UCSD-AML1 (cell line): Measurements from ENCODE around the gene ADAMTS17.
"Not testable (repeated sequence)": the region's sequence is repeated elsewhere in the genome, so short reads cannot be mapped to it uniquely, and the experiment has no call there.

Source experiments
- DNase-seq: peaks from one replicate; lab custom pipeline; 2025; ENCODE audit not compliant: unreplicated experiment; lab: John Stamatoyannopoulos, UW

ADAMTS17 gene

DNA sequence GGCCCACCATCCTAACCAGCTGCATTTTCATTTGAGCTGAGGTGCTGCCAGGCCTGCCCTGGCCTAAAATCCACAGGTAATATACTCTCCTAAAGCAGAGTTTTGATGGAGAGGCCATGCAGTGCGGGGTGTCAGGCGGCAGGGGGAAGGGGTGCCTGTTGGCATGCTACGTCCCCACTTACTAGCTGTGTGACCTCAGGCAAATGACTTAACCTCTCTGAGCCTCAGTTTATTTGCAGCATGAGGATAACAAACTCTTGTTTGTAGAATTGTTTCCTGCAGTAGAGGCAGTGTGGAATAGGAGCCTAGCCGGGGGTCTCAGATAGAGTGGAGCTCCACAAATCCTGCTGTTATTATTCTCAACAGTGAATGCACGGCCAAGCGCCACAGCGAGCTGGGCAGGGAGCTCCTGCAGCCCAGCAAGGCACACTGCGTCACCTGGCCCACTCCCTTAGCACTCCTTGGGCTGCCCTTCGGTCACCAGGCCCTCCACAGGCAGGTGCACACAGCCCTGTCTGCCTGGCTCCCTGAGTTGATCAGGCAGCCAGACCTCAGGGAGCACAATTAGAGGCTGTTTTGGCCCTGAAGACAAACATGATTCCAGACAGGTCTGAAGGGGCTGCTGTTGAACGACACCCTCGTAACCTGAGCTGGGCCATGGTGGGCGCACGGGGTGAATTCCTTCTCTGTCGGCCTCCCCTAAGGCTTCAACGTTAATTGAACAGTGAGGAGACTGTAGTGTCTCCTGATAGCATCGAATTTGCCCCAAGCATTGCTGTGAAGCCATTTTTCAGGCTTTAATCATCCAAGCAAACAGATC is 359.7 kb downstream of the ADAMTS17 start:
- DNase-seq = no peak

- DNase-seq = no peak
Observed at GRCh38 chr15:99981191-99981647, 360.6 kb downstream of the ADAMTS17 start.

DNA sequence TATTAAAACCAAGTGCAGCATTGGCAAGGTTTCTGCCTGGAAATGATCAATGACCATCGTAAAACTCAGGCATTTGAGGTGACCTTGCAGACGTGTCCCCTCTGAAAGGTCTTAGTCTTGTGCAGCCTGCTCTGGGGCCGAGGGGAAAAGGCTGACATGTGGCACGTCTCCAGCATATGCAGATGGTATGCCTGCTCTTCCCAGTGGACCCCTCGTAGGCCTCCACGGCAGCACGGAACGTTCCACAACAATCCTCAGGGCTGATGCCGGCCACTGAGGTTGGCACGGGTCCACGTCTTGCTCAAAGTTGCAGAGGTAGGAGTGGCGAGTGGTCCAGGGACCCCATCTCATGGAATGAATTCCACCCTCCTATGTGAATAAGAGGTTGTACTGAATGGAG is 361.0 kb downstream of the ADAMTS17 start:
- no peak for DNase-seq

- not testable (repeated sequence) for DNase-seq
Observed at GRCh38 chr15:99979886-99980285, 361.9 kb downstream of the ADAMTS17 start.

DNA sequence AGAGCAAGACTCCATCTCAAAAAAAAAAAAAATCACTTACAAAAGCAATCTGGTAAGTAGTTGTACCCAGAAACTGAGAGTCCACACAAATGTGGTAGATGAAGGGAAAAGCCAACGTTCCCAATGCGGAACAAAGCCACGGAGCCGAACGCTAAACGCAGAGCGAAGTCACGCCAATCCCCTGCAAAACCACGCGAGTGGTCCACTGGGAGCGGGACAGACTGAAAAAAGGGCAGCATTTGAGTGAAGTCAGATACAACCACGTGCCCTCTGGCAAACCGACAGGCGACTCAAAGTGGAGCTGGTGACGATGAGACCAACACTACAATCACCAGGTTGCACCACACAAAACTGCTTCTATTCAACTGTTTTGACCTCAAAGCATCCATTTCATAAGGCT is 362.4 kb downstream of the ADAMTS17 start:
- no peak for DNase-seq

- no peak for DNase-seq
Observed at GRCh38 chr15:99978426-99978825, 363.3 kb downstream of the ADAMTS17 start.

DNA sequence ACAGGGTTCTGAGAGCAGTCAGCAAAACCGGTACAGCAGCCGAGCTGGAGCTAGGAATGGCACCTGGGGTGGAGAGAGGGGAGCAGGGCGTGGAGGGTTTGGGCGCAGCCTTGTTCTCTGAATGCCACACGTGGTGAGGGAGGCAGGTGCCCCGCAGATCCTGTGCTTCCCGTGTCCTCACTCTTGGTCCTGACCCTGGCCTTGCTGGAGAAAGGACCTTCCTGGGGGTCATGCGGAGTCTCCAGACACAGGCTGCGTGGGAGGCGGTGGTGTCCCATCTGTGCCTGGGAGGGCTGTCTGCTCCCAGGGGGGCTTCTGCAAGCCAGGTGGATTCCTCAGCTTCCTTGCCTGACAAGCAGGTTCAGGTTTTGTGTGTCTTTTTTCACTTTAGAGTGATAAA is 363.8 kb downstream of the ADAMTS17 start:
- DNase-seq = no peak

GRCh38 chr15:99976811-99977271 is 364.9 kb downstream of the ADAMTS17 start:
- DNase-seq = no peak

GRCh38 chr15:99976000-99976399 is 365.8 kb downstream of the ADAMTS17 start:
- no peak for DNase-seq

- DNase-seq = no peak
Observed at GRCh38 chr15:99974246-99974645, 367.5 kb downstream of the ADAMTS17 start.

DNA sequence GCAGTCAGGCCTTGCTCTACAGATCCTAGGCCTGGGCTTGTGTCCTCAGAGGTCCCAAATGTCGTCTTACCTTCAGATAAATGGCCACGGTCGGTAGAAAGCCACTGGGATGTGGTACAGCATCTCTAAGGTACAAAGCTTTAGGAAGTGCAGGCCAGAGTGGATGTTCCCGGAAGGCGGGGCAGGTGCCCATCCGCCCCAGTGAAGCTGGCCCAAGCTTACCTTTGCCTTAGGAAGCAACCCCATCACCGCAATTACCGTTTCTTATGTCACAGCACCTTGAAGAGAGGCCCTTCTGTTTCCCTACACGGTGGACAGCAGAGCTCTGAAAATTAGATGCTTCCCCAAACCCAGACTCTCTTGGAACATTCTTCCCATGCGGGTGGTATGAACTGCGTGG is 368.4 kb downstream of the ADAMTS17 start:
- DNase-seq = no peak

- DNase-seq = no peak
Observed at GRCh38 chr15:99970891-99971430, 370.8 kb downstream of the ADAMTS17 start.

DNA sequence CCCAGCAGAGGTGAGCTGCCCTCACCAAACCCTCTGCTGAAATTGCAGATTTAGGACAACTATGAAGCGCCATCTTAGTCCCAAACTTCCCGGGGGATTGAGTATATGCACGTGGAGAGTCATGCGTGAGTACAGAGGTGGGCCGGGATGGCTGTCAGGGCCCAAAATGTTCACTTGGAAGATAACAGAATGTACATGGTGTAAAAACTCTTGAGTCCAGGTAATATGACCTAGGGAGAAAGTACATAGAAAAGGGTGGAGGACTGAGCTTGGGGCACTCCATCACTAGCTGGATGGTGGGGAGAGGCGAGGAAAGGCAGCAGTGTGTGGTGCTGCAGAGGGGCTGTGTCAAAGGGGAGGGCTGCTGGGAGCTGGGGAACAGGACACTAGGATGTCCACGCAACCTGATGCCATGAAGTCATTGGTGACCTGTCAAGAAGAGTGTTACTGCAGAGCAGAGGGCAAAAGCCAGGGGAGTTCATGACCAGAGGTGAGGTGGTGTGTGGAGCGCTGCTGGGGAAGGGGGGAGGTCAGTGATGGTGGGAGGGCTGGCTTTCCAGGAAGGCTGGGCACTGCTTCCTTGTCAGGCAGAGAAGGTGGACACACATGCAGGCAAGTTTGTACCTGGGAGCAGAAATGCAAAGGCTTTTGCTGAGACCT is 372.4 kb downstream of the ADAMTS17 start:
- DNase-seq = no peak

- no peak for DNase-seq
Observed at GRCh38 chr15:99967841-99968371, 373.9 kb downstream of the ADAMTS17 start.

DNA sequence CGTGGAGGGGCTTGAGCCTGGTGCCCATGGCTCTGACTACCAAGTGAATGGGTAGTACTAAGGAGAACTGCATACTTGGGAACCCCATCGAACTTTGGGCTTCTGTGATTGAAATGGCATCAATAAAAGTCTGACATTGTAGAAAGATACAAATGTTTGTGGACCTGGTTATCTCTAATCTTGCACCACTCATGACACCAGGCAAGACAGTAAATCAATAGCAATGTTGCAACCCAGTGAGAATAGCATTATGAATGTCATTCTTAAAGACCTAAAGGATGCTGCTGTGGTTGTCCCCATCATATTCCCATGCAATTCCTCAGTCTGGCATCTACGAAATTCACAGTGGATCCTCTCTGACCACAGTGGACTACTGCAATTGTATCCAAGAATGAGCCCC is 375.0 kb downstream of the ADAMTS17 start:
- DNase-seq = no peak

DNA sequence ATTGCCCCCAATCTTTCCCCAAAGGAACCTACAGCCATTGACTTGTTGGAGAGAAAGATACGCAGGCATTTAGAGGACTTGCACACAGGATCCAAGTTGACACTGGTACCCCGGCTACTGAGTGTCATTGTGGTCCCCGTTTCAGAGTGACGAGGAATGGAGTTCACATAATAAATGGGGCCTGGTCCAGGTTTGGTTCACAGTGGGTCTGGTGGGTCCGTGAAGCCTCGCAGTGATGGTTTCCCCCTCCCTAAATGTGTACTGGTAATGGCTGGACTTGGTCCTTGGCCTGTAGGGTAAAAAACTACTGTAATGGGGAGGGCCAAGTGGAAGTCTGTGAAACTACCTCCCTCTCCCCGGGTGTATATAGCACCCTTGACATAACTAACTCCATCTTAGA is 376.4 kb downstream of the ADAMTS17 start:
- no peak for DNase-seq

- DNase-seq = no peak
Observed at GRCh38 chr15:99963976-99964375, 377.8 kb downstream of the ADAMTS17 start.

DNA sequence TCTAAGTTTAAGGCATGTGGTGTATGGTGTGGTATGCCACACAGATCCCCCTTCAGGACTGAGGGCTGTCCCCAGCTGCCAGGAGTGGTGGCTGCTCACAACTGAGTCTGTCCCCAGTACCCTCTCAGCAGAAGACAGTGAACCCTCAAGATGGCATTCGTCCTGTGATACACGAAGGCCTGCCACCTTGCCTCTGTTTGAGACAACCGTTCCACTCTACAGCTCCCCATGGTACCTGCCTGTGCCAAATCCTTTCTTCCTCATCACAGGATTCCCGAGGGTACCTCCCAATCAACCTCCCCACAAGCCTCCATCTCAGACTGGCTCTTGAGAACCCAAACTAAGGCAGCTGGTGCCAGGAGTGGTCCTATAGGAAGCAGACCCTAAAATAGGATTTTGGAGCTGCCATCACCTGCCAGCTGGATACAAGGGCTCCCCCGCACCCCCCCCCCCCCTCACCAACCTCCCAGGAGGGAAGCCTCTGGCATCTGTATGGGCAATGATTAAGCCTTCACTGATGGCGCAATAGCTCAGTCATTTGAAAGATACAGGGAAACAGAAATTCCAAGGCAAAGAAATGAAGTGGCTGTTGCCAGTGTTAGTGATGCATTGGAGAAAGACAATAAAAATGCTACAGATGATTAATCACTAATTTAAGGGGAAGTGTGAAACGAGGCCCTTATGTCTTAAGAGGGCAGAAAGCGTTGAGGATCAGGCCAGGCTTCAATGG is 378.5 kb downstream of the ADAMTS17 start:
- no peak for DNase-seq

DNA sequence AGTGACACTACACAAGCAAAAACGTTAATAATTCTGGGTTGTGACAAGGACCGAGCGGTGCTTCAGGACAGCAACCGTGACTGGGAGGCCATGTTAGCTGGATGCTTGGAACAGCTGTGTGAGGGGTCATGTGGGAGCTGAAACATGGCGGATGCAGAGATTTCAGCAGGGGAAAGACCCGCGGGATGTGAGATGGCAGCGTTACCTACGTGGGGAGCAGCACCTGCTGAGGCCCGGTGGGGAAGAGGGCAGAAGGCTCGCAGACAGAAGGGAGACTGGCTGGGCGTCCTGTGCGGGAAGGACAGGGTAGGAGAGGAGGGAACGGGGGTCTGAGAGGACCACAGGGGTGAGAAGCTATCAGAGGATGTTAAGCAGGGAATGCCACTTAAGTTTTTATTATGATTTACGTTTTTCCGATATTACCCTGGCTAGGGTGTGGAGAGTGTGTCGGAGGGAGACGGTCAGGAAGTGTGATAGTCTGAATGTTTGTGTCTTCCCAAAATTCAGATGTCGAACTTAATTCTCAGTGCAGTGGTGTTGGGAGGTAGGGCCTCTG is 379.7 kb downstream of the ADAMTS17 start:
- DNase-seq = no peak

DNA sequence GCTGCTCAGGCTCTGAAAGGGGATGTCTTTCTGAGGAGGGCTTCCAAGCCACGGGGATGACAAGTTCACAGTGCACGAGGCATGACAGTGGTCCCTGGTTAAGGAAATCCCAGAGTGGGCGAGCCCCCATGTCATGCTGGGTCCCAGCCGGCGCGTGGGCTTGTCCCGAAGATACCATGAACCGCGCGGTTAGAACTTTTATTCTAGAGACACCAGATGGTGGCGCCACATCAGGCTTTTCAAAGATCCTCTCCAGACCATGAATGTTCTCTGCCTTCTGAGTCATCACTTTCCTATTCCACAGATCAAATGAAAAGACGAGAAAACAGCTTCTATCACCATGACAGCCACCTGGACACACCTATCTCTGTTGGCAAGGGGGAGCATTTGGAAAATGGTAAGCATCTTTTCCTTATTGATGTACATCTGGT is 380.7 kb downstream of the ADAMTS17 start:
- DNase-seq = no peak

GRCh38 chr15:99959326-99959725 is 382.4 kb downstream of the ADAMTS17 start:
- DNase-seq = no peak
